Aorta (tissue), 5 donors: Measurements from ENCODE around the gene HDAC6. TPM values are rescaled to one million over a fixed set of nuclear protein-coding genes. Genes with fewer than 3 reads are reported as not detected.
"Not testable (repeated sequence)": the region's sequence is repeated elsewhere in the genome, so short reads cannot be mapped to it uniquely, and the experiment has no call there.

Experiments used
- ATAC-seq: fragments of 200-7000 bp; cut with Tn5 transposase; one replicate; pipeline ENCODE4 v1.9.1; 2022; ENCODE audit warnings: moderate library complexity; ENCODE audit not compliant: low FRiP score
- DNase-seq, 2 donors: peaks; one replicate each; pipeline ENCODE4 v3.0.0-alpha.2; 2020
- H3K27ac ChIP-seq, 2 donors: one replicate each; pipeline ENCODE4 v1.5.1; 2013; ENCODE audit warnings: low read length in 2 of 2, mild to moderate bottlenecking in 2 of 2, moderate library complexity in 2 of 2, control low read depth in 1 of 2, inconsistent platforms in 1 of 2, low read depth in 1 of 2
- H3K27me3 ChIP-seq, 2 donors: one replicate each; pipeline ENCODE4 v1.6.1; 2013; ENCODE audit warnings: control low read depth in 1 of 2, low read length in 1 of 2, mild to moderate bottlenecking in 1 of 2, moderate library complexity in 1 of 2; ENCODE audit not compliant: insufficient read depth in 2 of 2, control insufficient read depth in 1 of 2
- H3K36me3 ChIP-seq, 2 donors: one replicate each; pipeline ENCODE4 v1.6.1; 2013; ENCODE audit warnings: control low read depth in 1 of 2, low read length in 1 of 2, mild to moderate bottlenecking in 1 of 2; ENCODE audit not compliant: insufficient read depth in 2 of 2, control insufficient read depth in 1 of 2
- H3K4me1 ChIP-seq, 2 donors: one replicate each; pipeline ENCODE4 v1.6.1; 2013; ENCODE audit warnings: low read length in 2 of 2, control low read depth in 1 of 2, mild to moderate bottlenecking in 1 of 2, moderate library complexity in 1 of 2; ENCODE audit not compliant: insufficient read depth in 2 of 2, control insufficient read depth in 1 of 2
- H3K4me3 ChIP-seq, 2 donors: one replicate each; pipeline ENCODE4 v1.5.1; 2013; ENCODE audit warnings: low read length in 2 of 2, control low read depth in 1 of 2, mild to moderate bottlenecking in 1 of 2
- H3K9me3 ChIP-seq: one replicate; pipeline ENCODE4 v1.6.1; 2013; ENCODE audit warnings: mild to moderate bottlenecking, low read length; ENCODE audit not compliant: control insufficient read depth
- WGBS, 2 donors: extraction: QIAGEN DNeasy Blood & Tissue Kit; methylation state at CpG; one replicate each; pipeline ENCODE4 v1.1.7; 2013; 5-methylcytosine and 5-hydroxymethylcytosine counted together
- intact Hi-C, 2 donors: fragments of 100-400 bp; cut with DNase I; formaldehyde crosslinking; loops; one replicate each; pipeline versions ENCODE4 v1.14.2 to v1.15.0; 2022
- polyA plus RNA-seq, 2 donors: library from polyadenylated mRNA; stranded (reverse); fragments of 200-250 nt; gene quantifications; one replicate each; pipeline ENCODE4 v1.2.3, GENCODE V29; 2013
- total RNA-seq, 2 donors: library from RNA; stranded (reverse); fragmentation: NEBNext Ultra II Directional; extraction: Animal tissue kit (Norgen Biotek cat#: 25700); gene quantifications; one replicate each; pipeline ENCODE4 v1.2.1, GENCODE V29; 2021
- donor health status: healthy with polysubstance abuse.
- donor health status: Bipolar disorder and iron deficiency.
- donor health status: DM: no; HTN: no; CAD: no.
- donor health status: DM: no; HTN: no; CAD: no.
- donor health status: DM: yes; HTN: yes; CAD: no.

HDAC6 gene
- total and polyA plus RNA-seq, 4 donors: 28.0 to 229 (median 83.5) TPM

GRCh38 chrX:48815266-48815665 lies 13.4 kb downstream of the HDAC6 start:
- no peaks in the 10 kb centered on the region for H3K27me3 ChIP-seq
- H3K4me3 ChIP-seq: no peak overlapping the region
- intact Hi-C loops: no loop called here
- WGBS, 2 donors: 81 to 90% methylated on average over 8 of the region's 8 CpGs
- no peaks in the 10 kb centered on the region for H3K9me3 ChIP-seq
- ATAC-seq: no peak
- H3K36me3 ChIP-seq: peaks cover 0 to 2% of the 10 kb centered on the region in 2 donors
- DNase-seq: peak in 1 of 2 donors; percentile 47
- no peaks in the 10 kb centered on the region for H3K4me1 ChIP-seq
- no peak overlapping the region for H3K27ac ChIP-seq

GRCh38 chrX:48816014-48816810 lies 14.3 kb downstream of the HDAC6 start:
- 89 to 95% methylated on average over 18 of the region's 18 CpGs for WGBS, 2 donors

GRCh38 chrX:48818098-48818497 lies 16.2 kb downstream of the HDAC6 start:
- no peaks in the 10 kb centered on the region for H3K9me3 ChIP-seq
- H3K36me3 ChIP-seq: peaks cover 0 to 2% of the 10 kb centered on the region in 2 donors
- no peak for ATAC-seq
- no peak overlapping the region for H3K4me3 ChIP-seq
- peak in 1 of 2 donors; percentile 48 for DNase-seq
- intact Hi-C loops: no loop called here
- 95 to 96% methylated on average over 16 of the region's 16 CpGs for WGBS, 2 donors
- H3K27ac ChIP-seq: no peak overlapping the region
- H3K27me3 ChIP-seq: no peaks in the 10 kb centered on the region
- no peaks in the 10 kb centered on the region for H3K4me1 ChIP-seq

More at GRCh38 chrX:48816014-48816810, 14.3 kb downstream of the HDAC6 start:
- H3K36me3 ChIP-seq: peaks cover 0 to 2% of the 10 kb centered on the region in 2 donors
- intact Hi-C loops: no loop called here
- no peak for ATAC-seq
- H3K4me1 ChIP-seq: no peaks in the 10 kb centered on the region
- peak in 1 of 2 donors; percentile 50 for DNase-seq
- H3K27me3 ChIP-seq: no peaks in the 10 kb centered on the region
- no peak overlapping the region for H3K4me3 ChIP-seq
- no peak overlapping the region for H3K27ac ChIP-seq
- H3K9me3 ChIP-seq: no peaks in the 10 kb centered on the region

- WGBS, 2 donors: 84 to 97% methylated on average over 4 of the region's 4 CpGs
- Histone ChIP-seq H3K4me3 (no peak overlapping the region), H3K36me3 (peaks cover 0 to 2% of the 10 kb centered on the region in 2 donors), H3K27me3 (no peaks in the 10 kb centered on the region), H3K9me3 (no peaks in the 10 kb centered on the region), H3K4me1 (no peaks in the 10 kb centered on the region), H3K27ac (no peak overlapping the region)
- DNase-seq (peak in 1 of 2 donors; percentile 63), ATAC-seq (no peak)
- intact Hi-C loops: no loop called here
Measured at GRCh38 chrX:48818866-48819265, 17.0 kb downstream of the HDAC6 start.

GRCh38 chrX:48819394-48819793 lies 17.5 kb downstream of the HDAC6 start:
- H3K36me3 ChIP-seq: not testable (repeated sequence)
- WGBS, 2 donors: 81 to 83% methylated on average over 9 of the region's 9 CpGs

GRCh38 chrX:48823053-48823452 lies 21.2 kb downstream of the HDAC6 start:
- 72 to 78% methylated on average over 6 of the region's 6 CpGs for WGBS, 2 donors
- Histone ChIP-seq H3K4me3 (no peak overlapping the region), H3K4me1 (no peaks in the 10 kb centered on the region), H3K9me3 (no peaks in the 10 kb centered on the region), H3K27ac (no peak overlapping the region), H3K36me3 (no peaks in the 10 kb centered on the region), H3K27me3 (no peaks in the 10 kb centered on the region)
- intact Hi-C loops: no loop called here
- DNase-seq (peak in 1 of 2 donors; percentile 48), ATAC-seq (no peak)

More at GRCh38 chrX:48819394-48819793, 17.5 kb downstream of the HDAC6 start:
- H3K4me1 ChIP-seq, intact Hi-C loops, H3K4me3 ChIP-seq, H3K27me3 ChIP-seq, ATAC-seq, H3K27ac ChIP-seq, H3K9me3 ChIP-seq: not testable (repeated sequence)
- peak in 1 of 2 donors; percentile 36 for DNase-seq

GRCh38 chrX:48824066-48824465 lies 22.2 kb downstream of the HDAC6 start:
- DNase-seq: peak in 1 of 2 donors; percentile 25
- no peak overlapping the region for H3K27ac ChIP-seq
- no peaks in the 10 kb centered on the region for H3K9me3 ChIP-seq
- ATAC-seq: no peak
- H3K4me1 ChIP-seq: no peaks in the 10 kb centered on the region
- H3K27me3 ChIP-seq: no peaks in the 10 kb centered on the region
- no peaks in the 10 kb centered on the region for H3K36me3 ChIP-seq
- WGBS, 2 donors: 75 to 94% methylated on average over 8 of the region's 8 CpGs
- no peak overlapping the region for H3K4me3 ChIP-seq
- intact Hi-C loops: no loop called here

- no peak for ATAC-seq
- peak in 1 of 2 donors; percentile 66 for DNase-seq
- Histone ChIP-seq H3K9me3 (no peaks in the 10 kb centered on the region), H3K4me1 (no peaks in the 10 kb centered on the region), H3K36me3 (no peaks in the 10 kb centered on the region), H3K4me3 (no peak within 1 kb of the TSS), H3K27me3 (no peaks in the 10 kb centered on the region), H3K27ac (no peak within 1 kb of the TSS)
- intact Hi-C loops: no loop called here
- 64 to 68% methylated on average over 59 to 67 of the region's 67 CpGs for WGBS, 2 donors
Measured at GRCh38 chrX:48826135-48826875, 24.4 kb downstream of the HDAC6 start, which contains the start of gene ERAS. Gene ERAS, plus strand, starts transcription at chrX:48826513. Its CDS starts 2,611 bp downstream, at chrX:48829124.
